ENCODE results near the gene CARMIL1.
"Not testable (repeated sequence)": the region's sequence is repeated elsewhere in the genome, so short reads cannot be mapped to it uniquely, and the experiment has no call there.

CARMIL1 gene

DNA sequence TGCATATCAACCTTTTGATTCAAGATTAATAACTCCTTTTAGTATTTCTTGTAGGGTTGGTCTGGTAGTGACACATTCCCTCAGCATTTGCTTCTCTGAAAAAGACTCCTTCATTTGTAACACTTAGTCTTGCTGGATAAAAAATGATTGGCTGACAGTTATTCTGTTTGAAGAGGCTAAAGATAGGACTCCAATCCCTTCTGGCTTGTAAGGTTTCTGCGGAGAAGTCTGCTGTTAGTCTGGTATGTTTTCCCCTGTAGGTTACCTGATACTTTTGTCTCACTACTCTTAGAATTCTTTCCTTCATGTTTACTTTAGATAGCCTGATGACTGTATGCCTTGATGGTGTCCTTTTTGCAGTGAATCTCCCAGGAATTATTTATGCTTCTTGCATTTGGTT is 96.0 kb downstream of the CARMIL1 start:
- DNase-seq: no peak

- DNase-seq: no peak
Measured at GRCh38 chr6:25377664-25378063, 98.5 kb downstream of the CARMIL1 start.

DNA sequence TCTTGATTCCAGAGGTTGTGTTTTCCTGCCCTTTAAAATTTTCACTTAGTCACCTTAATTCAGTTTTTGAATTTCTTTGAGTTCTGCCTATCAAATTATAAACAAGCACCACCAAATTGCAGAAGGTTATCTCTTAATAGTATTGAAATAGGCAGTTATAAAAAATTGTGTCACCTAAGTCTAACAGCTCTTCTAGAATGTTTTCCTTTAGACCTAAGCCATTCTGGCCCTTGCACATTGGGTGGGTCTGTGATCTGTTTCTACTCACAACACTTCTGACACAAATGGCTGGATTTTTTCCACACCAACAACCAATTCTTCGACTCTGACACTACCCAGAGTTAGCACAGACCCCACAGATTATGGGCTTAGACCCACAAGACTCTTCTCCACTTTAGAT is 101.9 kb downstream of the CARMIL1 start:
- no peak for DNase-seq

DNA sequence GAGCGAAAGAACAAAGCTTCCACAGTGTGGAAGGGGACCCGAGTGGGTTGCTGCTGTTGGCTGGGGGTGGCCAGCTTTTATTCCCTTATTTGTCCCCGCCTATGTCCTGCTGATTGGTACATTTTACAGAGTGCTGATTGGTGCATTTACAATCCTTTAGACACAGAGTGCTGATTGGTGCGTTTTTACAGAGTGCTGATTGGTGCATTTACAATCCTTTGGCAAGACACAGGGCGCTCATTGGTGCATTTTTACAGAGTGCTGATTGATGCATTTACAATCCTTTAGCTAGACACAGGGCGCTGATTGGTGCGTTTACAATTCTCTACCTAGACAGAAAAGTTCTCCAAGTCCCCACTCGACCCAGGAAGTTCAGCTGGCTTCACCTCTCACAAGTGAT is 103.3 kb downstream of the CARMIL1 start:
- not testable (repeated sequence) for DNase-seq

- DNase-seq: no peak
Measured at GRCh38 chr6:25384234-25384633, 105.1 kb downstream of the CARMIL1 start.

DNA sequence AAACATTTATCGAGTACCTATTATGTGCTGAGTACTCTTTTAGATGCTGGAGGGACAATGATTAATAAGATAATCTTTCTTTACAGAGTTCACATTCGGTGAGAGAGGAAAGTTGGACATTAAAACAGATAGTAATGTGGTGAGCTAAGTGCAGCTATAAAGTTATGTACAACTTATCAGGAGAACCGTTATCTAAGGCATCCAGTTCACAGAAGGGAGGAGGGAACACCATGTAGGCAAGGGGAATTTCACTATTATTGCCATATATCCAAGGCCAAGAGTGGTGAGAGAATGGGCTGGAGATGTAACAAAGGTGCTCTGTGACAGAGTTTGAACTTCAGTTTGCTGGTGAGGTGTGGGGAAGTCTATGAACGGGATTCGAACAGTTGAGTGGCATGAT is 105.8 kb downstream of the CARMIL1 start:
- DNase-seq: no peak

DNA sequence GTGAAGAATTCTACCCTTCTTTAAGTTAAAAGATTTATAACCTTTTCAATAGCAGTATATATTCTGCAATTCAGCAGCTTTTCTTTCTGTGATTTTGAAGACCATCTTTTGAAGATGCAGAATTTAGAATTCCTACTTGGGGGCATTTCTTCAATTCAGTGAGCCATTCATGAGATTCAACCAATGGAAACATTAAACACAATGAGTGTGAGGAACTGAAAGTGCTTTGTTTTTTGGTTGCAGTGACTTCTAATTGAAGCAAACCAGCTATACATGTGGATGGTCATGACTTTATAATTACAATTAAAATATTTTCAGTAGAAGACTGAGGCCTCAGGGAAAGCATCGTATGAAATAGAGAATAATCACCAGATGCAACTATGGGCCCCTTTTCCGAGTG is 108.3 kb downstream of the CARMIL1 start:
- DNase-seq: no peak

DNA sequence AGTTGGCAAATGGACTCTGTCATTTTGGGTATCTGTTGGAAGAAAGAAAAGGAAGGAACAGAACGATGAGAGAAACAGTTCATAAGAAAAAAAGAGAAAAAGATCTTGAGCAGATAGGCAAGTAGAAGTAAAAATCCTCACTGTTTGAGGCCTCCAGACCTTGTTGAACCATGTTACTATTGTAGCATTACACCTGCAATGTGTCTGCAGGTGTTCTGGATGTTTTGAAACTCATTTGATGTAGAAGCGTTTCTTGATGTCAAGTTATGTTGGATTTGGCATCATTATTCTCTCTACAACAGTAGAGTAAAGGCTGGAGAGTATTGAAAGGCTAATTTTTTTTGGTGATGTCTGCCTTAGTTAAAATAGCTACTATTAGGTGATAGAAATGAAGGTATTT is 108.7 kb downstream of the CARMIL1 start:
- DNase-seq: no peak

DNA sequence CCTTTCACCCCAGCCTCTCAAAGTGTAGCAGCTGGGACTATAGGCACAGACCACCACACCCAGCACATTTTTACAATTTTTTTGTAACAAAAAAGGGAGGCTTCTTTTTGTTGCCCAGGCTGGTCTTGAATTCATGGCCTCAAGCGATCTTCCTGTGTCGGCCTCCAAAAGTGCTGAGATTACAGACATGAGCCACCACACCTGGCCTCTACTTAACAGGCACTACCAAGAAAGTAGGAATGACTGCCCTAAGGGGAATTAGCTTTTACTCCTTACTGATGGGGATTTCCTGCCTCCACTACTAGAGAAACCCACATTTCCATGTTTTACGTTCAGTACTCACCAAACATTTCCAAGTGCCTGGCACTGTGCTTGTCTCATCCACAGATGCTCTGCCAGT is 109.6 kb downstream of the CARMIL1 start:
- no peak for DNase-seq

DNA sequence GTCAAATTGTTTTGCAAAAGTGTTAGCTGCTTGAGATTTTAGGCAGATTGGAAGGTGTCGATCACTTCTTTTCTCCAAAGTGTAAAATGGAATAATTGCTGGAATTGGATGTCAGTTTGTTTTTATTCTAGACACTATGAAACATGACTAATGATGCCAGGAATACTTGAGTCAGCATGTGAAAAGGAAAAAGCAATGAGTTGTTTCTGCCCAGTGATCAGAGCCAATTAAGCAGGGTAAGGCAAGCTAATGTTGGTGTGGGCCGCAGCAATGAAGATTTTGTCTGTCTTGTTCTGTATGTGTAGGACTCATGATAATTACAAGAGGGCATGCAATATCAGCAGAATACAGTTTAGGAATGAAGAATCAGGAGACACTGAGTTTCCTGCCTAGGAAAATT is 110.3 kb downstream of the CARMIL1 start:
- DNase-seq: no peak

DNA sequence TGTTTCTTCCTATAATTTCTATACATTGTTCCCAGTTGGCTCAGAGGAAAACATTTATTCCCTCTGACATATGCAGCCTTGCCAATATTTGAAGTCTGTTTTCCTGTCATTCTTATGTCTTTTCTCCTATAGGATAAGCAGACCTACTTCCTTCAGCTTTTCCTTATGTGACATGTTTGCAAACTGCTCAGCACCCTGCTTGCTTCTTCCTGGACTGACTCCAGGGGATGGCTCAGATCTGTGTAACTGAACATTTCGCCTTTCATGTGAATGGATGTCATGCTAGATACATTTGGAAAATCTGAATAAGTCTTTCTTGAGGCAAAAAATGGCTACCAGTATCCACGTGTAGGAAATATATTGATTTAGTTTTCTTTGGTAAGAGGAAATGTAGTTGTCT is 113.2 kb downstream of the CARMIL1 start:
- DNase-seq: no peak

- DNase-seq: no peak
Measured at GRCh38 chr6:25395731-25396130, 116.6 kb downstream of the CARMIL1 start.

- no peak for DNase-seq
Measured at GRCh38 chr6:25397406-25397805, 118.2 kb downstream of the CARMIL1 start.

DNA sequence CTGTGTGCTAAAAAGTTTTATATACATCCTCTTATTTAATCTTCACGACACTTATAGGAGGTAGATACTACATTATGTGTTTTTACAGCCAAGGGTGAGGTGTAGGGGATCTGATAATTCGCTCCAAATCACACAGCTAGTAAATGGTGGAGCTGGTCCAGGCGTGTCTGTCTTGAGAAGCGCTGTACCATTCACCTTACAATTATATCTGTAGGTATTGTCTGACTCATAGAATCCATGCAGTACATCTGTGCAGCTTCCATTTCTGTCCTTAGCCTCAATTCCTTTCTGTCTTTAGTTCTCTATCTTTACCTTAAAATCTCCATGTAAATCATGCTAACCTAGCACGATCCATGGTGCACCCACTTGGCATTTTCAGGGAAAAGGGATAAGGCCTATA is 120.7 kb downstream of the CARMIL1 start:
- no peak for DNase-seq

DNA sequence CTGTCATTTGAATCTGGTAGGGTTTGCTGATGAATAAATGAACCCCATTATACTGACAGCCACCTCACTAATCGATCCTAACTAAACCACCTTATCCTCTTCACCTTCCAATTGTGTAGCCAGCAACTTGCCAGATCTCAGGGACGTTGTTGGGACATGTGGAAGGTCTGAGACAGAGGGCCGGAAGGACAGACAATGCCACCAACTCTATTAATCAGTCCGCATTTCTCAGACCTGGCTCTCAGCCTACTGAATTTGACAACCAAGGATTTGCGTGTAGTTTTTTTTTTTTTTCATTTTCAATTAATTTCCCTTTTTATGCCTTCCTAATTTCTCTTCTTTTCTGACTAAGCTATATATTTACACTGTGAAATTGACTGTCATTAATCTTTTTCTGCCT is 122.5 kb downstream of the CARMIL1 start:
- DNase-seq: no peak

DNA sequence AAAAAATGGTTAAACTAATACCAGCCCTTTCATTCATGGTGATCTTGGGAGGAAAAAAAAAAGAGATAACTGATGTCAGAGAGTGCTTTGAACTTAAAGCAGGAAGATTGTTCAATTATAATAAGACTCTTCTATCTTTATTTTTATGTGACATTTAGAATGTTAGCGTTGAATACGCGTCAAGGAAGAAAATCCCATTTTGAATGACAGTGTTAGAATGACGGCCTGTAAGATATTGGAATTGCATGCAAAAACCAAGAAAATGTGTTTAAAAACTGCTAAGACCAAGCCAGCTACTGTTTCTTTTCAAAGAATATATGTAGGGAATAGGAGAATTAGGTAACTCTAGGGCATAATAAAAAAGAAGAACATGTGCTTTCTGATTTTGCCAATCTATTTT is 123.0 kb downstream of the CARMIL1 start:
- DNase-seq: no peak

DNA sequence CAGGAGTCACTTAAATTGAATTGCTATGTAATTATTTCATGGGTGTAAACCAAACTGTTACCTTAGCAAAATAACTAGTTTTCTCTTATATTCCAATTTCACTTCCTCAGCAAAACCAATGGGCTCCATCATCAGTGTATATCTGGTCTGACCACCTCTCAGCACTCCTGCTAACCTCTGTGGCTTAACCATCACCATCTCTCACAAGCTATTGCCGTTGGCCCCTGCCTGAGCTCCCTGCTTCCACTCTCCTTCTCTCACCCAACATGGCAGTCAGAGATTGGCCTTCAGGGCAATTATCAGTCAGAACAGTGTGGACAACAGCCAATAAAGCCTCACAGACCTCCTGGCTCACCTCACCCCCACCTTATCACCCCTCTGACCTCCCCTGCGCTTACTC is 124.0 kb downstream of the CARMIL1 start:
- DNase-seq: no peak

- no peak for DNase-seq
Measured at GRCh38 chr6:25404091-25404490, 124.9 kb downstream of the CARMIL1 start.

DNA sequence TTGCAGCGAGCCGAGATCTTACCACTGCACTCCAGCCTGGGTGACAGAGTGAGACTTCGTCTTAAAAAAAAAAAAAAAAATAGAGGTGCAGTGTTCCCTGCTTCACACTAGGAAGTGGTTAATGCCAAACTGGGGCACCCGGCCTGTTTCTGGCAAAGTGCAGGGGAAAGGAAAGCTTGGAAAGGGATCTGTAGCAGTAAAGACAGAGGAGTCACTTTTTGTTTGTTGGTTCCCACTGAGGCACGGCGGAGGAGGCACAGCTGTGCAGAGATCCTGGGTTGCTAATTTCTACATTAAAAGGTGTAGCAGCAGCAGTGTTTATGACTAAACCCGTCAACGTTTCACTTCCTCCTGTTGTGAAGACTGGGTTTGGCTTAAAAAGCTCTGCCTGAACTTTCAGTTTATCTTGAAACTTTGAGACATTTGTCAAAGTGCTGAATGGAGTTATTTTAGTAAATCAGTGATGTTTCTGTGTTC is 125.6 kb downstream of the CARMIL1 start:
- DNase-seq: no peak

DNA sequence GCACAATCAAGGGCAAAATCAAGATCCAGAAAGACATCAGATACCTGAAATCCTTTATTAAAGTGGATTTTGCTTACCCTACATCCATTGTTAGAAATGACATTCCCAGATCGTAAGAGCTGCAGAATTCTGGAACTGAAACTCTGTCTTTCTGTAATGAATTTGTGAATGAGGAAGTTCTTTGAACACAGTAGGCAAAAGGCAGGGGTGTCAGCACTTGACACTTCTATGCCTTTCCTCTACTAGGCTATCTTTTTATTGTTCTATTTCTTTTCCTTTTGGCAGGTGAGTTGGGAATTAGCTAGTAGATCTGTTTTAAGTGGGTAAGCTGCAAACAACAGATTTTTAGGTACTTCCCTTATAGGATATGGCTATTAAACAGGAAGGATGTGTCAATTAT is 126.3 kb downstream of the CARMIL1 start:
- no peak for DNase-seq

GRCh38 chr6:25407431-25407830 is 128.3 kb downstream of the CARMIL1 start:
- no peak for DNase-seq

DNA sequence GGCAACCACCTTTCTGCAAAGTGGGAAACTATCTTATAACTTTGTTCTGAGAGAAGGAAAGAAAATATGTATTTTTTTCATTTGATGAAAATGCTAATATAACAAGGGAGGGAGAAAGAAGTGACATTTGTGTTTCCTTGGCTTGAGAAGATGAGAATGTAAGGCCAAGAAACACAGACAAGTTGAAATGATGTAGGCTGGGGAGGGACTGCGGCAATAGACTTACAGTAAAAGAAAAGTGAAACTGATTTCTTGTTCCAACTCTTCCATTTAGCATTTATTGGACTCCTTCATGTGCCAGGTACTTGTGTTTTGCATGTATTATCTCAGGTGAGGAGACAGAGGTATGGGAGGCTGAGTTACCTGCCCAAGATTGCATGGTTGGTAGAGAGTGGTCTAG is 130.9 kb downstream of the CARMIL1 start:
- DNase-seq: no peak

DNA sequence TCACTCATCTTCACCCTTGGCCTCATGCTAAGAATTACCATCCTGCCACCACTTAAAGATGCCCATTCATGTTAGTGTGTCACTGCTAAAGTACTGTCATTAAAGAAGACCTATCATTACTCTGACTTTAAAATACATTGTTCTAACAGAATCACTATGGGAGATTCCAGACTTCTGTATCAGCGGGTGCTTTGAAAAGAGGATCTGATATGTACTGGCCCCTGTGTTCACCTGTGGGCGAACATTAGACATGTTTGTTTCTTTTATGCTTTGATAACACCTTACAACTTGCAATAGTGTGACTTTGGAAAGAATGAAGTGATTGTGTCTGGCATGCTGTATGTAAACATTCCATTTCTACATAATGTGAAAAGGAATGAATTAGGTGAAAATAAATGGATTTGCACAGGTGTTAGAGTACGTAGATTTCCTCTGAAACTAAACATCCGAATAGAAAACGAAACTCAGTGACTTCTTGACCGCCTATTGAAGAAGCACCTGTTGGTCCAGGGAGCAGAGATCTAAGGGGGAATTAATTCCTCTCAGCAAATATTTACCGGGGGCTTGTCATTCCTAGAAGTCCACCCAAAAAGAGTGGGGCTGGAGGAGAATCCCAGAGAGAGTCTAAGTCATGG is 132.3 kb downstream of the CARMIL1 start:
- DNase-seq: no peak

DNA sequence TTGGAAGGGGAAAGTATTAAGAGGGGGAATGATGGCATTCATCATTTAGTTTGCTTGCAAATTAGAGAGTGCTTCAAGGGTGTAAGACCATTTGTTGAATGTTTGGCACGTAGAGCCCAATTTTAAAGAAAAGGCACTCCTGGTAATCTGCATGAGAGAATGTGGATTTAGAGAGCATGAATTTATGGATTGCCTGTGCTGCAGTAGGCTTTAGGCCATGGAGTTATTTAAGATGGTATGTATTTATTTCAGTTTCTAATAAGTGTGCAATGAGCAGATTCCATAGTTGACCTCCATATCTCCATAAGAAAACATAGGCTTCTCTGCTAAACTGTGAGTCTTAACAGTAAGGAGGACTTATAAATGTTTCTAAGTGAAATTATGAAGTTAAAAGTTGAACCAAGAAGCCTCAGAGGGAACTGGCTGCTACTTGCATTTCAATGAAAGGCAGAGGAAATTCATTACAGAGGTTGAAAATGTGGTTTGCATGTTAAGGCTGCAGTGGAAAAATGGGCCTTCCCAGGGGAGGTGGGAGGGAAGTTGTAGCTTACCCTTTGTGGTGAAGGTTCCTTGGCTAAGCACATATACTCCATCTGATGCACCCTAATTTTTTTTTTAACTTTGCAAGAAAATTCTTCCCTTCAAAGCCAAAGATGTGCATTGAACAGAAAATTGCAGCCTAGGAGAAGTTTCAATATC is 134.2 kb downstream of the CARMIL1 start:
- no peak for DNase-seq

DNA sequence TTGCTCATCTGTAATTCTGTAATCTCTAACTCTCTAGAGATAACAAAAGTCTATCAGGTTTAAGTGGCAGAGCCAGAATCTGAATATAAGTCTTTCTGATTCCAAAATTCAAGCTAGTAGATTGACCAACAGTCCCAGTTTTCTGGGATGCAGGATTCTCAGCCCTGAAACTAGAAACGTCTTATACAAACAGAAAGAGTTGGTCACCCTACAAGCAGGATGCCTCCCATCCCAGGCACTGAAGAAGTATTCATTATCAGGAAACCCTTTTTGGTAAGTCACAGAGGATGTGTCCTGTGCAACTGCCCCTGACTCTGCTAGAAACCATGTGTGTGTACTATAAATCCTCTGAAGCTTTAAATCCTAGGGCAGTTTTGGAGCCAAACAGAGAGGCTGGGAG is 135.0 kb downstream of the CARMIL1 start:
- DNase-seq: no peak

Measured in activated CD4-positive, alpha-beta T cell treated with anti-CD3 and anti-CD28 coated beads, Interleukin-2, amount 50 U/mL, for 1 hour (primary cell).